ACC112 (cell line): ENCODE results near the gene GYPC.
A peak's percentile ranks its signal among the peaks of the same experiment; 100 is the strongest.

Experiments
- H2AFZ ChIP-seq: fragments of 200-600 bp; sonication (generic); one replicate; pipeline ENCODE4 v1.6.0; 2017; ENCODE audit warnings: antibody characterized with exemption, low read length; ENCODE audit not compliant: unreplicated experiment
- H3K27ac ChIP-seq: fragments of 200-600 bp; sonication (generic); 2 replicates; pipeline ENCODE4 v1.5.1; 2014; ENCODE audit warnings: low read depth, mild to moderate bottlenecking, antibody characterized with exemption, low read length, moderate library complexity
- H3K27me3 ChIP-seq: fragments of 200-600 bp; sonication (generic); 2 replicates; pipeline ENCODE4 v1.6.1; 2014; ENCODE audit warnings: mild to moderate bottlenecking, antibody characterized with exemption, low read length, moderate library complexity, mixed read lengths; ENCODE audit not compliant: insufficient read depth
- H3K36me3 ChIP-seq: fragments of 200-600 bp; sonication (generic); 2 replicates; pipeline ENCODE4 v1.6.1; 2016; ENCODE audit warnings: mild to moderate bottlenecking, antibody characterized with exemption, low read length, moderate library complexity, mixed read lengths; ENCODE audit not compliant: insufficient read depth
- H3K4me1 ChIP-seq: fragments of 200-600 bp; sonication (generic); one replicate; pipeline ENCODE4 v1.6.1; 2016; ENCODE audit warnings: low read length, mixed read lengths; ENCODE audit not compliant: insufficient read depth, unreplicated experiment, control insufficient read depth
- H3K4me3 ChIP-seq: fragments of 200-600 bp; sonication (generic); 2 replicates; pipeline ENCODE4 v1.5.1; 2014; ENCODE audit warnings: mild to moderate bottlenecking, low read depth, low read length
- H3K79me2 ChIP-seq: fragments of 200-600 bp; sonication (generic); one replicate; pipeline ENCODE4 v1.6.0; 2016; ENCODE audit warnings: low read length; ENCODE audit not compliant: control insufficient read depth, unreplicated experiment, insufficient read depth

The GYPC gene

DNA sequence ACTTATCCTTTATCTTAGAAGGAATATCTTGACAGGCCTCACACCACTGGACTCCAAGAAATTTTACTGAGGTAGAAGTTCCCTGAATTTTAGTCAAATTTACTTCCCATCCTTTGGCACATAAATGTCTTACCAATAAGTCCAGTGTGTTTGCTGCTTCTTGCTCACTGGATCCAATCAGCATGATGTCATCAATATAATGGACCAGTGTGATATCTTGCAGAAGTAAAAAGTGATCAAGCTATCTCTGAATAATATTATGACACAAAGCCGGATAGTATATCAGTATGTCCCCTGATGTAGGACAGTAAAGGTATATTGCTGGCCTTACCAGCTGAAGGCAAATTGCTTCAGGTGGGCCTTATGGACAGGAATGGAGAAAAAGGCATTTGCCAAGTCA, 6.9 kb upstream of the GYPC start:
- H3K79me2 ChIP-seq = no peaks in the 10 kb centered on the region
- H3K4me1 ChIP-seq = no peaks in the 10 kb centered on the region
- H3K4me3 ChIP-seq = no peak overlapping the region
- no peak overlapping the region for H3K27ac ChIP-seq
- no peaks in the 10 kb centered on the region for H3K36me3 ChIP-seq
- H3K27me3 ChIP-seq = peaks cover 16% of the 10 kb centered on the region
- H2AFZ ChIP-seq = no peak overlapping the region

GRCh38 chr2:126650994-126651393, 5.0 kb upstream of the GYPC start:
- no peaks in the 10 kb centered on the region; the same call in 1 of the 2 replicates for H3K27me3 ChIP-seq
- H3K36me3 ChIP-seq = no peaks in the 10 kb centered on the region
- peaks cover 8% of the 10 kb centered on the region for H3K4me1 ChIP-seq
- H2AFZ ChIP-seq = no peak overlapping the region
- H3K4me3 ChIP-seq = no peak overlapping the region
- no peaks in the 10 kb centered on the region for H3K79me2 ChIP-seq
- no peak overlapping the region for H3K27ac ChIP-seq

- Histone ChIP-seq H3K36me3 (no peaks in the 10 kb centered on the region), H3K27me3 (no peaks in the 10 kb centered on the region), H3K4me3 (no peak overlapping the region), H3K79me2 (no peaks in the 10 kb centered on the region), H3K4me1 (peaks cover 8% of the 10 kb centered on the region), H2AFZ (no peak overlapping the region), H3K27ac (no peak overlapping the region)
Measured at GRCh38 chr2:126652323-126652891, 3.6 kb upstream of the GYPC start.

DNA sequence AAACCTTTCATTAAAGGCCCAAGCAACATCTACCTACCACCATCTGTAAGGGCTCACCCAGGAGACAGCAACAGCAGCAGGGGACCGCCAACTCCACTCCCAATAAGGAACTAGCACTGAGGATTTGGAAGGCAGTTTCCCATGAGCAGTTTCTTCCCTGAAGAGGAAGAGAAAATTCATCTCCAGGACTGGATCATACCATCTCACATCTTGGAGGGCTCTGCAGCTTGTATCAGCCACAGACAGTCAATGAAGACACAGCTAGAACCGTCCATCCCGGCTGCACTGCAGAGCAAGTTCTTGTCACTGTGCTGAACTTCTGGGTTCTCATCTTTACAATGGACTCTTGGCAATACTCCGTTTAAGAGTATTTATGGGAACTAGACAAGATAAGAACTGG, 2.8 kb upstream of the GYPC start:
- Histone ChIP-seq H3K4me1 (peaks cover 9% of the 10 kb centered on the region), H3K4me3 (no peak overlapping the region), H2AFZ (no peak overlapping the region), H3K79me2 (no peaks in the 10 kb centered on the region), H3K27ac (no peak overlapping the region), H3K27me3 (no peaks in the 10 kb centered on the region), H3K36me3 (no peaks in the 10 kb centered on the region)

DNA sequence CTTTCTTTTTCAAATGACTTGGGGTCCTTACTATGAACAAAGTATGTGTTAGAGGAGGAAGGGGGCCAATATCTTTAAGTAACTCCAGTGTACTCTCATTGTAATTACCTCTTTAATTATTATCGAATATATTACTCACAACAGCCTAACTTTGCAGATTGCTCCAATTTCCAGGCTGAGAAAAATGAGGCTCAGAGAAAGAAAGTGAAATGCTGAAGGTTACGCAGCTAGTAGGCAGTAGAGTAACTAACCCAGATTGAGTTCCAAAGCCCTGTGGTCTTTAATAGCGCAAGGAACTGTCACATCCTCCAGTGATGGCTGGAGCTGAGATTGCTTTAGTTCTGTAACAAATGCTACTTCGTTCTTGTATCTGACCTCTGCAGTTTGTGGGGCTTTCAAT, 2.2 kb upstream of the GYPC start:
- Histone ChIP-seq H3K4me1 (peaks cover 15% of the 10 kb centered on the region), H3K27ac (no peak overlapping the region), H3K27me3 (no peaks in the 10 kb centered on the region), H3K4me3 (no peak overlapping the region), H2AFZ (no peak overlapping the region), H3K36me3 (no peaks in the 10 kb centered on the region), H3K79me2 (no peaks in the 10 kb centered on the region)

DNA sequence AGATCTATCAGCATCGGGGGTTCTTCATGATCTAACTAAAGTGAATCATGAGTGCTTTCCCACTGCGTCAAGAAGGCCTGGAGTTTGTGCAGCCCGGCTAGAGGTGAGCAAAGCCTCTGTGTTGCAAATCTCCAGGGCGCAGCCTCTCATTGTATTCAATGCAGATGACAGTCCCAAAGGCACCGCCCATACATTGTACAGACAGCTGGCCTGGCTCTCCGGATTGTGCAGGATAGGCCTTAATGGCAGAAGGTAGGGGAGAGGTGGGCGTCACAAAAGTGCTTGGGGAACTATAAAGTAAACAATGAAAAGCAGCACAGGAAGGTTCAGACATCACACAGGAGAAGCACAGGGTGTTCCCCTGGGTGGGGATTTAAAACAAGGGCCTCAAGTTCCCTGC, 907 bp upstream of the GYPC start:
- H3K27me3 ChIP-seq = no peaks in the 10 kb centered on the region
- no peaks in the 10 kb centered on the region for H3K36me3 ChIP-seq
- peaks cover 4% of the 10 kb centered on the region for H3K79me2 ChIP-seq
- H3K4me3 ChIP-seq = peak overlapping the region; percentile 96
- H3K27ac ChIP-seq = peak overlapping the region; percentile 98; the same call in 1 of the 2 replicates
- H3K4me1 ChIP-seq = peaks cover 23% of the 10 kb centered on the region
- peak overlapping the region; percentile 57 for H2AFZ ChIP-seq

DNA sequence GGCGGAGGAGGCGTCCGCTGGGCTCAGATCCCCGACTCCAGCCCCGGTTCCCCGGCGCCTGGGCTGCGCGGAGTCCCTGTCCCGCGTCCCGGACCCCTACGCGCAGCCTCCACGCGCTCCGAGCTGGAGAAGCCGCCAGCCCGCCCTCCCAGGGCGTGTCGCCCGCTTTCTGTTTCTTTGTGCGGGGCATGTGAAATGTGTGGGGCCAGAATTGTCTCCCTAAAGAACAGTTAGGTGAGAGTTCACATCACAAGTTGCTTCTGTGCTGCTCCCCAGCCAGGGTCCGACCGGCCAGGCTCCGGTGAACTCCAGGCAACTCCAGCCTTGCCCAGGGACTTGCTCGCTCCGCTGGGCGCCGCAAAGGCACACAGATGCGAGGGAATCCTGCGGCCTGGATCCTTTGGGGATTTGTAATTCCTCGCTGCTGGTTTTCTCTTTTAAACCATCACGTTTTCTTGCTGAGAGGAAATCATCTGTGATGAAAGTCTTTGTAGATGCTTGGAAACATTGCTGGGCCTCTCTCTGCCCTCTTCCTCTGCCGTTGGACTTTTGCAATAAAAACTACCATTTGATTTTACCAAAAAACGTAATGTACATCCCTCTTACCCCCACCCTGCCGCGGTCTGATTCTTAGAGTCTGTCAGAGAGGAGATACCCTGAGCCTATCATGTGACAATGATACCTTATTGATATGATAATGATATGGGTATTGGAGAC, 631 bp downstream of the GYPC start:
- Histone ChIP-seq H2AFZ (peak overlapping the region; percentile 57), H3K79me2 (peaks cover 16% of the 10 kb centered on the region), H3K4me1 (peaks cover 23% of the 10 kb centered on the region), H3K4me3 (peak overlapping the region; percentile 96), H3K27ac (peak overlapping the region; percentile 98), H3K36me3 (no peaks in the 10 kb centered on the region), H3K27me3 (no peaks in the 10 kb centered on the region)

- Histone ChIP-seq H2AFZ (peak overlapping the region; percentile 57), H3K36me3 (no peaks in the 10 kb centered on the region), H3K4me3 (peak overlapping the region; percentile 96), H3K27me3 (no peaks in the 10 kb centered on the region), H3K79me2 (peaks cover 22% of the 10 kb centered on the region), H3K27ac (peak overlapping the region; percentile 98), H3K4me1 (peaks cover 23% of the 10 kb centered on the region)
Measured at GRCh38 chr2:126657148-126657635, 1.2 kb downstream of the GYPC start.

- H3K27ac ChIP-seq = peak overlapping the region; percentile 98
- peaks cover 23% of the 10 kb centered on the region for H3K4me1 ChIP-seq
- H3K4me3 ChIP-seq = peak overlapping the region; percentile 96
- peaks cover 26% of the 10 kb centered on the region for H3K79me2 ChIP-seq
- H3K36me3 ChIP-seq = no peaks in the 10 kb centered on the region
- H3K27me3 ChIP-seq = no peaks in the 10 kb centered on the region
- no peak overlapping the region for H2AFZ ChIP-seq
Measured at GRCh38 chr2:126657636-126658318, 1.8 kb downstream of the GYPC start.

DNA sequence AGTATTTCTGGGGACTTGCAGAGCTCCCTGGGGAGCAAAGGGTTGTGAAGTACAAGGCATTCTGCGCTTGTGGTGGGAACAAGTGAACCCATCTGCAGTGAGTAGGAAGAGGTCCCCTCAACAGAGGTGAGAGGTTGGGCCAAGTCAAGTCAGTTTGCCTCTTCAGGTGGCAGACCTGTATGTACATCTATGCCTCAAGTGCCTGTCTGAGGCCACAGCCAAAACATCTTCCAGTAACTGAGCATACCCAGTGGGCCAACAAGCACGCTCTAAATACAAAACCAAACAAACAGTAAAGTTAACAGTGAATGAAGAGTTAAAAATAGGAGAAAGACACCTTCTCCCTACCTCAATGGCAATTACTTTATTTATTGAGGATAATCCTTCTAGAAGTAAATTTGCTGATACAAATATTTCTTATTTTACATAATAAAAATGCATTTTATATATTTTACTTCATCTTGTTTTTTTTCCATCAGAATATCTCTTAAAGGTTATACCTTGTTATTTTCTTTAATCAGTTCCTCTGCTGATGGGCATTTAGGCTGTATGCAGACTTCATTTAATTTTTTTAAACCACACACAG, 2.5 kb downstream of the GYPC start:
- Histone ChIP-seq H3K4me1 (peaks cover 23% of the 10 kb centered on the region), H3K36me3 (no peaks in the 10 kb centered on the region), H2AFZ (no peak overlapping the region), H3K27ac (peak overlapping the region; percentile 98), H3K79me2 (peaks cover 28% of the 10 kb centered on the region), H3K27me3 (no peaks in the 10 kb centered on the region), H3K4me3 (peak overlapping the region; percentile 35)
